GM12874 (cell line): ENCODE results near the gene KRTAP3-2.
"Not testable (repeated sequence)": the region's sequence is repeated elsewhere in the genome, so short reads cannot be mapped to it uniquely, and the experiment has no call there.

Experiments
- CTCF ChIP-seq: IDR thresholded peaks from 2 replicates; pipeline ENCODE4 v1.5.1; 2011; ENCODE audit warnings: low read depth, mild to moderate bottlenecking, control low read depth, low read length, moderate library complexity; ENCODE audit not compliant: insufficient read depth

Gene KRTAP3-2

GRCh38 chr17:40999563-40999962, at the start of gene KRTAP3-2:
Gene KRTAP3-2 (minus strand): TSS chr17:40999906. CDS start chr17:40999853, 53 bp downstream.
- not testable (repeated sequence) for TF ChIP-seq CTCF

GRCh38 chr17:41049110-41049509, 49.4 kb upstream of the KRTAP3-2 start:
- TF ChIP-seq CTCF: no peak

- TF ChIP-seq CTCF: no peak
These were observed 48.7 kb upstream of the KRTAP3-2 start for GRCh38 chr17:41048441-41048840.

GRCh38 chr17:41046735-41047465, 47.2 kb upstream of the KRTAP3-2 start, which contains the start of gene KRTAP2-1:
Gene KRTAP2-1 (minus strand): TSS chr17:41047316. CDS start chr17:41047267, 49 bp downstream.
- TF ChIP-seq CTCF: not testable (repeated sequence)

- no peak for TF ChIP-seq CTCF
These were observed 43.2 kb upstream of the KRTAP3-2 start for GRCh38 chr17:41042953-41043352.

GRCh38 chr17:41040783-41041571, 41.3 kb upstream of the KRTAP3-2 start, which contains the start of gene KRTAP1-1:
Gene KRTAP1-1 (minus strand): TSS chr17:41041450. CDS start chr17:41041397, 53 bp downstream.
- TF ChIP-seq CTCF: not testable (repeated sequence)

- TF ChIP-seq CTCF: no peak
These were observed 38.2 kb upstream of the KRTAP3-2 start for GRCh38 chr17:41037853-41038350.
